Spleen (tissue), 11 donors: ENCODE measurements around the gene PRPF8. TPM values are rescaled to one million over a fixed set of nuclear protein-coding genes. Genes with fewer than 3 reads are reported as not detected.

Source experiments
- DNase-seq: peaks from one replicate; pipeline ENCODE4 v3.0.0-alpha.2; 2020
- H3K27ac ChIP-seq, 8 donors: fragments of 200-600 bp; sonication (generic) in 7 of 8; 1 replicate in 4 of 8; 2 replicates in 4 of 8; pipeline versions ENCODE4 v1.5.0 to v1.8.0; 2016 to 2021; ENCODE audit warnings: inconsistent platforms in 4 of 8, mild to moderate bottlenecking in 4 of 8, moderate library complexity in 1 of 8
- H3K27me3 ChIP-seq, 7 donors: fragments of 200-600 bp; sonication (generic) in 6 of 7; replicated peaks in 1 of 7; 1 replicate in 4 of 7; 2 replicates in 3 of 7; pipeline versions ENCODE4 v1.5.0 to v1.8.0; 2016 to 2021; ENCODE audit warnings: inconsistent platforms in 3 of 7, mild to moderate bottlenecking in 1 of 7
- H3K36me3 ChIP-seq, 6 donors: fragments of 200-600 bp; sonication (generic) in 5 of 6; 1 replicate in 4 of 6; 2 replicates in 2 of 6; pipeline versions ENCODE4 v1.5.0 to v1.8.0; 2016 to 2021; ENCODE audit warnings: inconsistent platforms in 2 of 6
- H3K4me1 ChIP-seq, 6 donors: fragments of 200-600 bp; sonication (generic) in 5 of 6; 1 replicate in 3 of 6; 2 replicates in 3 of 6; pipeline versions ENCODE4 v1.5.0 to v1.8.0; 2016 to 2021; ENCODE audit warnings: inconsistent platforms in 3 of 6
- H3K4me3 ChIP-seq, 8 donors: fragments of 200-600 bp; sonication (generic) in 7 of 8; 1 replicate in 4 of 8; 2 replicates in 4 of 8; pipeline versions ENCODE4 v1.5.0 to v1.8.0; 2016 to 2021; ENCODE audit warnings: inconsistent platforms in 4 of 8, mild to moderate bottlenecking in 4 of 8, moderate library complexity in 2 of 8
- H3K9me3 ChIP-seq, 8 donors: fragments of 200-600 bp; sonication (generic) in 7 of 8; 1 replicate in 4 of 8; 2 replicates in 4 of 8; pipeline versions ENCODE4 v1.5.0 to v1.8.0; 2016 to 2021; ENCODE audit warnings: inconsistent platforms in 4 of 8
- CTCF ChIP-seq, 11 experiments: fragments of 200-600 bp in 7 of 11; fragments of 450-650 bp in 4 of 11; sonication (generic) in 4 of 11; IDR thresholded peaks in 8 of 11; conservative IDR thresholded peaks in 3 of 11; 1 replicate in 7 of 11; 2 replicates in 4 of 11; pipeline versions ENCODE4 v1.4.0 to v1.8.0; 2016 to 2021; ENCODE audit warnings: antibody characterized with exemption in 11 of 11, inconsistent platforms in 4 of 11, mild to moderate bottlenecking in 1 of 11
- POLR2A ChIP-seq, 3 donors: fragments of 450-650 bp; IDR thresholded peaks; one replicate each; pipeline ENCODE4 v1.5.1; 2017; ENCODE audit warnings: antibody characterized with exemption in 3 of 3, mild to moderate bottlenecking in 1 of 3
- POLR2AphosphoS5 ChIP-seq, 3 donors: sonication (generic); formaldehyde crosslinking; IDR thresholded peaks; one replicate each; pipeline ENCODE4 v1.5.1; 2017; ENCODE audit warnings: antibody characterized with exemption in 3 of 3
- WGBS, 5 donors: extraction: QIAGEN DNeasy Blood & Tissue Kit in 3 of 5; methylation state at CpG; one replicate each; pipeline versions ENCODE4 v1.1.5 to v1.1.7; 2013 to 2018; 5-methylcytosine and 5-hydroxymethylcytosine counted together
- intact Hi-C: fragments of 100-400 bp; cut with DNase I; formaldehyde crosslinking; loops from one replicate; pipeline ENCODE4 v1.15.0; 2023; ENCODE audit warnings: low total_unique reads
- polyA plus RNA-seq, 3 donors: library from polyadenylated mRNA; stranded (reverse); fragments of 200-250 nt; gene quantifications; one replicate each; pipeline ENCODE4 v1.2.1, GENCODE V29; 2013
- total RNA-seq, 7 donors: library from RNA; depleted of rRNA in 3 of 7; stranded (reverse); fragments of >200 nt in 3 of 7; fragmentation: NEBNext Ultra II Directional in 4 of 7; extraction: Animal tissue kit (Norgen Biotek cat#: 25700) in 4 of 7; gene quantifications; one replicate each; pipeline versions ENCODE4 v1.1.0 to v1.2.1, GENCODE V29; 2016 to 2021
- donor health status: healthy with polysubstance abuse.
- donor health status: DM: no; HTN: no; CAD: no; lungs with moderate emphysema.
- donor health status: DM: no; HTN: no; CAD: no.
- donor health status: Bipolar disorder and iron deficiency.
- donor health status: healthy.
- donor health status: DM: no; HTN: no; CAD: no.
- donor health status: DM: yes; HTN: yes; CAD: no.

The PRPF8 gene
- total and polyA plus RNA-seq, 10 donors: 67.2 to 320 (median 239) TPM

GRCh38 chr17:1630662-1631061, 54.0 kb downstream of the PRPF8 start:
- Histone ChIP-seq H3K36me3 (peaks cover 0 to 21% (median 9%) of the 10 kb centered on the region in 6 donors), H3K4me3 (no peak overlapping the region), H3K27ac (peak overlapping the region in 5 of 8 donors; percentile 36 to 99 (median 94)), H3K27me3 (no peaks in the 10 kb centered on the region), H3K9me3 (no peaks in the 10 kb centered on the region), H3K4me1 (peaks cover 12 to 69% (median 51%) of the 10 kb centered on the region in 6 donors)
- intact Hi-C loops: loop anchor here (5.0 kb wide), 1 partner anchor 53 kb away; no protein-coding TSS in a partner anchor
- TF ChIP-seq CTCF (IDR thresholded peaks at IDR 0.05 in 8 of 11, conservative IDR thresholded peaks at IDR 0.05 in 3 of 11): no peak
- TF ChIP-seq POLR2A (IDR thresholded peaks at IDR 0.05): no peak
- peak in 1 of 3 donors; percentile 5 for TF ChIP-seq POLR2AphosphoS5 (IDR thresholded peaks at IDR 0.05)
- WGBS, 5 donors: 57 to 72% (median 62%) methylated on average over 4 of the region's 4 CpGs
- DNase-seq: no peak

GRCh38 chr17:1629504-1630310, 55.0 kb downstream of the PRPF8 start:
- Histone ChIP-seq H3K9me3 (no peaks in the 10 kb centered on the region), H3K27me3 (no peaks in the 10 kb centered on the region), H3K36me3 (peaks cover 0 to 16% (median 4%) of the 10 kb centered on the region in 6 donors), H3K4me3 (peak overlapping the region; percentile 76 to 99 (median 88)), H3K27ac (peak overlapping the region; percentile 82 to 99 (median 96)), H3K4me1 (peaks cover 15 to 69% (median 58%) of the 10 kb centered on the region in 6 donors)
- peak; percentile 96 for DNase-seq
- intact Hi-C loops: loop anchor here (5.0 kb wide), 2 partner anchors 52 to 67 kb away; partner anchors contain the start of gene PITPNA
- TF ChIP-seq POLR2AphosphoS5 (IDR thresholded peaks at IDR 0.05): peak; percentile 64 to 76 (median 66)
- TF ChIP-seq POLR2A (IDR thresholded peaks at IDR 0.05): no peak
- TF ChIP-seq CTCF (IDR thresholded peaks at IDR 0.05 in 8 of 11, conservative IDR thresholded peaks at IDR 0.05 in 3 of 11): peak; percentile 56 to 87 (median 78)
- WGBS, 5 donors: 2 to 5% (median 2%) methylated on average over 16 to 45 of the region's 45 CpGs

- H3K9me3 ChIP-seq: no peaks in the 10 kb centered on the region
- 0 to 1% (median 1%) methylated on average over 15 to 77 of the region's 77 CpGs for WGBS, 5 donors
- peaks cover 0 to 15% (median 0%) of the 10 kb centered on the region in 6 donors for H3K36me3 ChIP-seq
- peak overlapping the region; percentile 76 to 99 (median 88) for H3K4me3 ChIP-seq
- intact Hi-C loops: loop anchor here (5.0 kb wide), 1 partner anchor 67 kb away; the partner anchor contains the start of gene PITPNA
- H3K27me3 ChIP-seq: no peaks in the 10 kb centered on the region
- H3K27ac ChIP-seq: peak overlapping the region; percentile 82 to 99 (median 96)
- DNase-seq: peak; percentile 97
- peaks cover 15 to 70% (median 56%) of the 10 kb centered on the region in 6 donors for H3K4me1 ChIP-seq
- TF ChIP-seq CTCF (IDR thresholded peaks at IDR 0.05 in 8 of 11, conservative IDR thresholded peaks at IDR 0.05 in 3 of 11): peak in 7 of 11 experiments; percentile 33 to 70 (median 66)
- no peak for TF ChIP-seq POLR2A (IDR thresholded peaks at IDR 0.05)
- peak; percentile 62 to 80 (median 79) for TF ChIP-seq POLR2AphosphoS5 (IDR thresholded peaks at IDR 0.05)
These were observed 55.7 kb downstream of the PRPF8 start for GRCh38 chr17:1628856-1629503.
